Measurements from ENCODE around the gene LSAMP. TPM values are rescaled to one million over a fixed set of nuclear protein-coding genes. Genes with fewer than 3 reads are reported as not detected.

Gene LSAMP
- total RNA-seq, 1 donor from 2014 or later = 18.0 TPM

- no peaks in the 10 kb centered on the region for H3K27me3 ChIP-seq
- DNase-seq (ENCODE audit: low spot score) = no peak
- Mint-ChIP-seq H3K27ac (no peak overlapping the region), H3K27me3 (ENCODE audit: insufficient read depth, low read depth) (peaks cover 2% of the 10 kb centered on the region), H3K4me1 (peaks cover 17% of the 10 kb centered on the region), H3K36me3 (no peaks in the 10 kb centered on the region), H3K9me3 (peaks cover 24% of the 10 kb centered on the region), H3K4me3 (no peak overlapping the region)
- H3K27ac ChIP-seq = no peak overlapping the region
- H3K9me3 ChIP-seq (ENCODE audit: low read depth) = no peaks in the 10 kb centered on the region
- H3K4me2 ChIP-seq = no peak overlapping the region
- no peaks in the 10 kb centered on the region for H3K36me3 ChIP-seq
- no peaks in the 10 kb centered on the region for H3F3A ChIP-seq (ENCODE audit: low read depth)
- TF ChIP-seq EZH2phosphoT487 (IDR thresholded peaks at IDR 0.05) = no peak
- TF ChIP-seq CTCF (IDR thresholded peaks at IDR 0.05) = no peak
- TF ChIP-seq EZH2 (IDR thresholded peaks at IDR 0.05) = no peak
- no peak overlapping the region for H3K4me3 ChIP-seq
- no peak overlapping the region for H2AFZ ChIP-seq (replicated peaks)
- peaks cover 8% of the 10 kb centered on the region for H3K4me1 ChIP-seq
- no peaks in the 10 kb centered on the region for H3K79me2 ChIP-seq (ENCODE audit: low read depth)
- H4K20me1 ChIP-seq (ENCODE audit: low read depth) = no peaks in the 10 kb centered on the region
- no peak overlapping the region for H3K9ac ChIP-seq
Measured at GRCh38 chr3:116476691-116477090, 31.4 kb upstream of the LSAMP start.

- Histone ChIP-seq H3K27ac (no peak overlapping the region), H3K9ac (no peak overlapping the region), H3K27me3 (no peaks in the 10 kb centered on the region), H4K20me1 (ENCODE audit: low read depth) (no peaks in the 10 kb centered on the region), H3K4me2 (no peak overlapping the region), H3F3A (ENCODE audit: low read depth) (no peaks in the 10 kb centered on the region), H3K79me2 (ENCODE audit: low read depth) (no peaks in the 10 kb centered on the region), H3K9me3 (ENCODE audit: low read depth) (no peaks in the 10 kb centered on the region), H3K4me1 (peaks cover 8% of the 10 kb centered on the region), H3K36me3 (no peaks in the 10 kb centered on the region), H3K4me3 (no peak overlapping the region), H2AFZ (replicated peaks) (no peak overlapping the region)
- peaks cover 19% of the 10 kb centered on the region for H3K9me3 Mint-ChIP-seq
- H3K4me3 Mint-ChIP-seq = no peak overlapping the region
- TF ChIP-seq EZH2 (IDR thresholded peaks at IDR 0.05) = no peak
- TF ChIP-seq CTCF (IDR thresholded peaks at IDR 0.05) = no peak
- no peak for TF ChIP-seq EZH2phosphoT487 (IDR thresholded peaks at IDR 0.05)
- peaks cover 2% of the 10 kb centered on the region for H3K27me3 Mint-ChIP-seq (ENCODE audit: insufficient read depth, low read depth)
- peaks cover 17% of the 10 kb centered on the region for H3K4me1 Mint-ChIP-seq
- DNase-seq (ENCODE audit: low spot score) = no peak
- no peak overlapping the region for H3K27ac Mint-ChIP-seq
- H3K36me3 Mint-ChIP-seq = no peaks in the 10 kb centered on the region
Measured at GRCh38 chr3:116474801-116475200, 29.5 kb upstream of the LSAMP start.

- Histone ChIP-seq H3K4me1 (peaks cover 8% of the 10 kb centered on the region), H3K4me3 (no peak overlapping the region), H2AFZ (replicated peaks) (no peak overlapping the region), H3K9me3 (ENCODE audit: low read depth) (no peaks in the 10 kb centered on the region), H3K9ac (no peak overlapping the region), H3F3A (ENCODE audit: low read depth) (no peaks in the 10 kb centered on the region), H4K20me1 (ENCODE audit: low read depth) (no peaks in the 10 kb centered on the region), H3K36me3 (no peaks in the 10 kb centered on the region), H3K4me2 (no peak overlapping the region), H3K27ac (no peak overlapping the region), H3K27me3 (no peaks in the 10 kb centered on the region), H3K79me2 (ENCODE audit: low read depth) (no peaks in the 10 kb centered on the region)
- TF ChIP-seq EZH2 (IDR thresholded peaks at IDR 0.05) (no peak), EZH2phosphoT487 (IDR thresholded peaks at IDR 0.05) (no peak), CTCF (IDR thresholded peaks at IDR 0.05) (no peak)
- Mint-ChIP-seq H3K9me3 (peaks cover 13% of the 10 kb centered on the region), H3K36me3 (no peaks in the 10 kb centered on the region), H3K4me3 (no peak overlapping the region), H3K4me1 (peaks cover 17% of the 10 kb centered on the region), H3K27me3 (ENCODE audit: insufficient read depth, low read depth) (peaks cover 2% of the 10 kb centered on the region), H3K27ac (no peak overlapping the region)
- DNase-seq (ENCODE audit: low spot score) = peak; percentile 8
Measured at GRCh38 chr3:116474032-116474780, 28.9 kb upstream of the LSAMP start.

All from neural progenitor cell (in vitro differentiated cells).